ENCODE measurements around the gene LOC128125822.

The LOC128125822 gene

DNA sequence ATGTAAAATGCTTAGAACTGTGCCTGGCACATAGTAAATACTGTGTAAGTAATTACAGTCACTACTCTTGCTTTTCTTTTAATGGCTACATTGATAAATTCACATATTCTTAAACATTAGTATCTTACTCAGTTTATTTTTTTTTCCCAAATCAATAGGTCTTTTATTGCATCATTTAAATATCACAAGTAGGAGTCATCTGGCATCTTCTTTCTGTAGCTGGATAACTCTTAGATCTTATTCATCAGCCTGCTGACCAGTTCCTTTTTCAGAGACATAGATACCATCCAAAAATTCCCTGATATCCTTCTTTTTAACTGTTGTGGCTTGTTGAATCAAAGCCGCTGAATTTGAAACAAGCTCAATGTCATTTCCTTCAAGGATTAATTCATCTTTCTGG is 43.3 kb downstream of the LOC128125822 start:
- Histone ChIP-seq H3K9ac (ENCODE audit: low read length) (no peak overlapping the region), H3K4me3 (ENCODE audit: low read length) (no peak overlapping the region), H3K9me3 (ENCODE audit: control insufficient read depth, low read length) (no peaks in the 10 kb centered on the region), H3K27me3 (replicated peaks; ENCODE audit: control insufficient read depth, insufficient read depth, low read length) (no peaks in the 10 kb centered on the region), H3K36me3 (ENCODE audit: control insufficient read depth, insufficient read depth, low read length, severe bottlenecking) (no peaks in the 10 kb centered on the region), H3K4me1 (ENCODE audit: control insufficient read depth, insufficient read depth, low read length) (no peaks in the 10 kb centered on the region)
- DNase-seq (ENCODE audit: low read depth), result no peak
